Endometrial microvascular endothelial cells (primary cell): ENCODE data around the gene PBX2. TPM values are rescaled to one million over a fixed set of nuclear protein-coding genes. Genes with fewer than 3 reads are reported as not detected.
"Not testable (repeated sequence)": the region's sequence is repeated elsewhere in the genome, so short reads cannot be mapped to it uniquely, and the experiment has no call there.

Experiments
- in situ Hi-C: cut with HindIII; loops from 2 replicates; pipeline ENCODE4 v1.10.0; 2017; ENCODE audit warnings: low sequenced_read_pairs, low pct_unique_long_range_greater_than_20kb; ENCODE audit errors: inconsistent ontology term
- total RNA-seq: library from RNA; depleted of rRNA; stranded (reverse); fragments of >200 nt; gene quantifications from one replicate; pipeline ENCODE4 v1.2.3, GENCODE V29; 2015; ENCODE audit errors: inconsistent ontology term

Gene PBX2
- total RNA-seq, 1 donor from 2014 or later: 32.9 TPM

DNA sequence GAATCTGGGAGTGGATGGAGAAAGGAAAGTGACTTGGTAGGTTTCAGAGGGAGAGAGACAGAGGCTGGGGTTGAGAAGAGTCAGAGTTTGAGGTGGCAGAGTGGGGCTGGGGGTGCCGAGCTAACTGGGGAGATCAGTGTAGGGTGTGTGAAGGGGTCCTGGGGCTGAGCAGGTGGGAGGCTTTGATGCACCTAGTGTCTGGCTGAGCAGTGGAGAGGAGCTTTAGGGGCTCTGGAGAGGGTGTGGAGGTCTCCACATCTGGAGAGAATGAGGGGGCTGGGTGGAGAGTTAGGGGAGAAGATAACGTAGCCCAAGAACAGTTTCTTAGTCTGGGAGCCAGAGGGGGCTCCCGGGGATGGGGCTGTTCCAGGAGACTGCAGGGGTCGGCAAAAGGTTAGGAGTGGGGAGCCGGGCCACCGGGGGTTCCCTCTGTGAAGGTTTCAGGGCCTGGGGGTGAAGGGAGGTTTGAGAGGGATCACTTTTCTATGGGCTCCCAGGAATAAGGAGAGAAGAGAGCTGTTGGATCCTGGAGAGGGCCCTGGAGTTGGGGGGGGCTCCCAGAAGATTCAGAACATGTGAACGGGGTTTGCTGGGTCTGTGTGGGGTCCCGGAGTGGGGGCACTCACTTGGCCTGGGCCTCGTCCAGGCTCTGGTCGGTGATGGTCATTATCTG is 797 bp downstream of the PBX2 start:
- in situ Hi-C loops: no loop called here

DNA sequence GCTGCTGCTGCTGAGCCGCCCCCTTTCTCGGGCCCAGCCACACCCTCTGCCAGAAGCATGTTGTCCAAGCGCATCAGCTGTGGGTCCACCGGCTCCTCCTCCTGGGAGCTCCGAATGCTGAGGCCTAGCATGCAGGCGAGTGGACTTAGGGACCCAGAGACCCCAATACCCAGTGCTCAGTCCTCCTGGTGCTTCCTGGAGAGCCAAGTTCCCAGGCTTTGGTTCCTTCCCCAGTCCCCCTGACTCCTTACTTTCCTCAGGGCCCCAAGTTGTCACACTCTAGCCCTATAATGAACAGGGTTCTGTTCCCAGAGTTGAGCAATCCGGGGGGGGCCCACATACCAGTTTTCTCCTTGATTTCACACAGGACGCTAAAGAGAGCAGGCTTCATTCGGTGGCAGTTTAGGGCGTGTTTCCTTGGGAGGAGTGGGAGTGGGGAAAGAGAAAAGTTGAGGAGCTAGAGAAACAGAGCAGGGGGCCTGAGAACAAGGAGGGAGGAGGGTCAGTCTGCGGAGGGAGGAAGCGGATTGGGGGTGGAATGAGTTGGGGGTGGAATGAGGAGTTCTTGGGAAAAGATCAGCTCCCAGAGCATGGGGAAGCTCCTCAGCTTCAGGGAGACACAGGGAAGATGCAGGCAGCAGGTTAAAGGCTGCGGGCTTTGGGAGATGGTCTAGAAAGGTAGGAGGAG is 1.5 kb downstream of the PBX2 start:
- in situ Hi-C loops: no loop called here

DNA sequence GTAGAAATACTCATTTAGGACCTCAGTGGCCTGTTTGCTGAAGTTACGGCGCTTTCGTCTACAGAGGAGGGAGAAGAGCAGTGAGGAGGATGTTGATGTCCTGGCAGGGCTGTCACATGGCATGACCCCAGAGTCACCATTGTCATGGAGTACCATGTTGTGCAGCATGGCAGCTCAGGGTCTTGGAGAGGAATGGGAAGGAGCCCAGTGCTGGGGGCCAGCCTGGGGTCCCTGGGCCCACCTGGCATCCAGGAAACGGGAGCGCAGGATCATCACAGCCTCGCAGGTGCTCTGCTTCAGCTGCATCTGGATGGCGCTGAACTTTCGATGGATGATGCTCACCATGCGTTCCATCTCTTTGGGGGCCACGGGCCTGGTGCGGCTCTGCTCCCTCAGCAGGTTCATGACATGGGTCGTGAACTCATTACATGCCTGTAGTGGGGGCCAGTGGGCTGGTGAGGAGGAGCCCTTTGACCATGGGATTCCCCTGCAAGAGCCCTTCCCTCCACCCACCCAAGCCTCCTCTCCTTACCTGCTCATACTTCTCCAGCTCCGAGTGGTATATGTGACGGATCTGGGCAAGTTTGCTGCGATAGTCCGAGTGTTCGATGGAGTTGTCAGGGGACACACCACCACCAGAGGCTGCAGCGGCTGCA is 2.1 kb downstream of the PBX2 start:
- in situ Hi-C loops: not testable (repeated sequence)

DNA sequence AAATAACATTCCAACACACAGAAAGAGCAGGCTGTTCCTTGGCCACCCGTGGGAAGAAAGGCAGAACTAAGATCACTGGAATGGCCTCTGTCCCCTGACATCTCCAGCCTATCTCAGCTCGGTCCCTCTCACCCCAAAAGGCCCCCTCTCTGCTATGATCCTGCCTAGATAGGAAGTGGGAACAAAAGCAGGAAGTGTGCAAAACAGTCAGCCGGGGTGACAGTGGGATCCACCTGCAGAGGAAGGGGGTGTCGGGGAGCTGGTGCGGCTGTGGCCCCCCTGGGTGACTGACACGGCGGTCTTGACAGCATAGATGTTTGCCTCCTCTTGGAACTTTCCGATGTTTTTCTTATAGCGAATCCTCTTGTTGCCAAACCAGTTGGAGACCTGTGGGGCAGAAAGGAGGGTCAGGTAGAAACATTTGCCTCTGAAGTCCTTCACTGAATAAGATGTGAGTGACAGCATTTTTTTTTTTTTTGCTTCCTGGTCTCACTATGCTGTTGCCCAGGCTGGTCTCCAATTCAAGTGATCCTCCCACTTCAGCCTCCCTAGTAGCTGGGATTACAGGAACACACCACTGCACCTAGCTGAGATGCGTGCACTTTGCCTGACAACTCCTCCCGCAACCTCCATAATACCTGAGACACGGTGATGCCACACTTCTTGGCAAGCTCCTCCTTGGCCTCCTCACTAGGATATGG is 2.8 kb downstream of the PBX2 start:
- in situ Hi-C loops: no loop called here

DNA sequence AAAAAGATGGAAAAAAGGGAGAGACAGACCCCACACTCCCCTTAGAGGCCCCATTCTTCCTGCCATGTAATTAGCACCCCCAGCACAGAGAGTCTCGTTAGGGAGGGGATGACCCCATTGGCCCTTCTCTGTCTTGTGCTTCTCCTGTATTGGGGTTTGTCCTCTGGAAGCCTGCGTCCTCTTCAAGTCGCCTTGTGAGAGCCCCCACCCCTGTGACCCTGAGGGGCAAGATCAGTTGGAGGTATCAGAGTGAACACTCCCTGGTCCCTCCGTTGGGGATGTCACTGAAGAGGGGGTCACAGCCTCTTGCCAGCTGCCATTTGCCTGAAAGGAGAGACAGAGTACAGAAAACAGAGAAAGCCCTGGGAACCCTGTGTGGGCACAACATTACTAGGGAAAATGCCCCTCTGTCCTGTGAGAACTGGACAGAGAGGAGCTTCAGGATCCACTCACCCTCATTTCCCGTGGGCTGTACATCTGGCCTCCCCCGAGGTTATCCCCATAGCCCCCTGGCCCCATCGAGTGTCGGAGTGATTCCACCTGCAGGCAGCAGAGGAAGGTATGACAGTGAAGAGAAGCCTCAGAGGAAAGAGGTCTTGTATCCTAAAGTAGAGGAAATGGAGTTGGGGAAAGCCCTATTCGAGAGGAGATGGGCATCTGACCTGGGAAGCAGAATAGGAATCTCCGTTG is 3.7 kb downstream of the PBX2 start:
- in situ Hi-C loops: not testable (repeated sequence)

DNA sequence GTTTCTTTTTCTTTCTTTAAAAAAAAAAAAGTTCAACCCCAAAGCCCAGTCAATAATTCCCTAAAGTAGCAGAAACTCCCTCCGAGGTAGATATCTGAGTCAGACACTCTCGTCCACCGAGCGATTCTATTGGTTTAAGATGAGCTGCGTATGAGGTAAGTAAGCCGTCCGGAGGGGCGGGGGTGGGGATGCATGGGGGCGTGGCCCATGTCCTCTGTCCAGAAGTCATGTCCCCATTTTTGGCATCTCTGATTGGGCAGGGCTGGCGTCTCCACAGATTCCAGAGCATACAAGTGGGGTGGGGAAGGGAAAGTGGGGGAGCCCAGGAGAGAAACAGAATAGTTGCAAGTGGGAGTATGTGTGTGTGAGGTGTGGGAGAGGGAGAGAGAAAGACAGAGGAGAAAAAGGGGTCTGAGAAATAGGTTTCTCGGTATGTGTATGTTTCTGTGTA is 4.3 kb downstream of the PBX2 start:
- in situ Hi-C loops: not testable (repeated sequence)

DNA sequence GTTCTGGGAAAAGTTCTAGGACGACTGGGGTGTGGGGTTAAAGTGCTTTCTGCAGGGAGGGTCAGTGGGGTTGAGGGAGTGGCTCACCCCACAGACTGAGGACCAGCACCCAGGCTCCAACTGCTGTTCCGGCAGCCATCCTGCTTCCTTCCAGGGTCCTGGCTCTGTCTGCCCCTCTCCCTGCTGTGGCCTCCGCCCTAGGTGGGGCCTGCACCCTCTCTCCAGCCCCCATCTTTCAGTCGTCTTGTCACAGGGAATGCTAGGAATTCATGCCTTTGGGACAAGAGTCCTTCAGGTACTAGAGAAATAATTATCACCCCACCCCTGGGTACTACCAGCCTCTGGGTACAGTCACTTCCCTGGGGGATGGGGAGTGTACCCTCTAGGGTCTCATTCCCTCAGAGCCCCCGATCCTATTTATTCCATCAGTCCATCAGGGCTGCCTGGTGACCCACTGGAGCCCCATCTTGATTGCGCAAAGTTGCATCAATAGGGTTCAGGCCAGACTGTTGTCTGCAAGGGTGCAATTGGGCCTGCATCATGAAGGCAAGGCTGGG is 5.8 kb downstream of the PBX2 start, which contains the start of gene AGER:
AGER (minus strand) TSS at position 170 of the 557 bp plus-strand sequence; CDS start at position 139, 31 bp downstream.
- in situ Hi-C loops: no loop called here

DNA sequence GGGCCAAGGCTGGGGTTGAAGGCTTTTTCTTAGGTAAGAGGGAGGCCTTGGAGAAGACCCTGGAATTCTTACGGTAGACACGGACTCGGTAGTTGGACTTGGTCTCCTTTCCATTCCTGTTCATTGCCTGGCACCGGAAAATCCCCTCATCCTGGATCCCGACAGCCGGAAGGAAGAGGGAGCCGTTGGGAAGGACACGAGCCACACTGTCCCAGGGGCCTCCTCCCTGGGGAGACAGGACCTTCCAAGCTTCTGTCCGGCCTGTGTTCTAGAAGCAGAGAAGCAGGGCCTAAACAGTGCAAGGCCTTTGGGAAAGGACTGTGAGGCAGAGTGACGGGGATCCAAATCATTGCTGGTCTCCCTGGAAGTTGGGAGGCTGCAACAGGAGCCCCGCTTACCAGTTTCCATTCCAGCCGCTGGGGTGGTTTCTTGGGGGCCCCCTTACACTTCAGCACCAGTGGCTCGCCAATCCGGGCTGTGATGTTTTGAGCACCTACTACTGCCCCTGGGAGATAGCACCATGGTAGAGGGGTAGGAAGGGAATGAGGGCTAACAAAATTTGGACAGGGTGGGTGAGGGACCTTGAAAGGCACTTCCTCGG is 6.4 kb downstream of the PBX2 start:
- in situ Hi-C loops: no loop called here

DNA sequence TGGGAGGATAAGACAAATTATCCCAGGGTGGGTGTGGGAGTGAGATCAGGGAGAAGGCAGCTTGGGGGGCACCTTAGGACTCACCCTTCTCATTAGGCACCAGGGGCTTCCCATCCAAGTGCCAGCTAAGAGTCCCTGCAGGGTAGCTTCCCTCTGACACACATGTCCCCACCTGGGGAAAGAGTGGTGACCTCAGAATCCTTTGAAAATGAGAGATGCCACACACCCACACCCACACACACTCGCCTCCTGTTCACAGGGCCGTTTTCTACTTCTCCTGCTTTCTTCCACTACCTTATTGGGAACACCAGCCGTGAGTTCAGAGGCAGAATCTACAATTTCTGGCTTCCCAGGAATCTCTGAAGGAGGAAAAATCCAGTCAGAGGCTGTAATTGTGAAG is 7.0 kb downstream of the PBX2 start:
- in situ Hi-C loops: no loop called here

DNA sequence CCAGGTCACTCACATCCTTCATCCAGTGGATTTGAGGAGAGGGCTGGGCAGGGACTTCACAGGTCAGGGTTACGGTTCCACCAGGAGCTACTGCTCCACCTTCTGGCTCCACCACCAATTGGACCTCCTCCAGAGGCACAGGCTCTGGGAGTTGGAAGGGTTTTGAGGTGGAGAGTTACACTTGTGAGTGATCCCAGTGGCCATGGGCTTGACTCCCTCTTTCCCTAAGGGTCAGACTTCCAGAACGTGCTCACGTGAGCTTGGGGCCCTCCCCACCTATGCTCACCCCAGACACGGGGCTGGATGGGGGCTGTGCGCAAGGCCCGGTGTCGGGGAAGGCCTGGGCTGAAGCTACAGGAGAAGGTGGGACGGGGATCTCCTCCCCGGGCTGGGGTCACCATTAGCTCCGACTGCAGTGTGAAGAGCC is 7.4 kb downstream of the PBX2 start:
- in situ Hi-C loops: no loop called here

DNA sequence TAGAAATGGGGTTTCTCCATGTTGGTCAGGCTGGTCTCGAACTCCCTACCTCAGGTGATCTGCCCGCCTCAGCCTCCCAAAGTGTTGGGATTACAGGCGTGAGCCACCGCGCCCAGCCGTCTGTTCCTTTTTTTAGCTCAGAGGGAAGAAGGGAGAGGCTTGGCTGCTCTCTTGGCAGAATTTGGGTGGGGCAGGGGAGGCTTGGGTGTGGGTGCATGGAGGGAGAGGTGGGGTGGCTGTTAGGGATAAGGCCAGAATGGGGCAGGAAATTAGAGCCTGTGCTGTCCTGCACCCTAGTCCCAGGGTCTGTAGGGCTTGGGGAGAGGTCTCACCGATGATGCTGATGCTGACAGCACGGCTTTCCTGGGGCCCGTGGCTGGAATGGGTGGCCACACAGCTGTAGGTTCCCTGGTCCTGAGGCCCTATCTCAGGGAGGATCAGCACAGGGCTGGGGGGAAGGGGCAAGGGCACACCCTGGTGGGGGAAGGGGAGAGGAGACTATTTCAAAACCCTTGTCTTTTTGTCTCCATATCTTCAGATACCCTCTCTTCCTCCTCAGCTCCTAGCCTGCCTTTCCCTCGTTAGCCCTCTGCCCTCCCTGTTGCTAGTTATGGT is 8.0 kb downstream of the PBX2 start:
- in situ Hi-C loops: no loop called here

DNA sequence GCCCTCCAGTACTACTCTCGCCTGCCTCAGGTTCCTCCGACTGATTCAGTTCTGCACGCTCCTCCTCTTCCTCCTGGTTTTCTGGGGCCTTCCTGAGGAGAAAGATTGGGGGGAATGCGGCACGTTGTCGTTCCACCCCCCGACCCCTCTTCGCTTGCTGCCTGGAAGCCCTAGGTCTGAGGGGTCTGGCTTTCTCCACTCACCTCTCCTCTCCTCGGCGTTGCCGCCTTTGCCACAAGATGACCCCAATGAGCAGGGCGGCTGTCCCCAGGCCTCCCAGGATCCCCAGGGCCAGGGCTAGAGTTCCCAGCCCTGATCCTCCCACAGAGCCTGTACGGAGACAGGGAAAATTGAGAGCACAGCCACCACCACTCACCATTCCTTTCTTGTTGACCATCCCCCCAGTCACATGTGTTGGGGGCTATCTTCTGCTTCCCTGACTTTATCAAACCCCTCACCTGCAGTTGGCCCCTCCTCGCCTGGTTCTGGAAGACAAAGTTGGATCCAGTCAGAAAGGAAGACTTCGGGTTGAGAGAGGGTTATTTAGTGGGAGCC is 8.8 kb downstream of the PBX2 start:
- in situ Hi-C loops: no loop called here

DNA sequence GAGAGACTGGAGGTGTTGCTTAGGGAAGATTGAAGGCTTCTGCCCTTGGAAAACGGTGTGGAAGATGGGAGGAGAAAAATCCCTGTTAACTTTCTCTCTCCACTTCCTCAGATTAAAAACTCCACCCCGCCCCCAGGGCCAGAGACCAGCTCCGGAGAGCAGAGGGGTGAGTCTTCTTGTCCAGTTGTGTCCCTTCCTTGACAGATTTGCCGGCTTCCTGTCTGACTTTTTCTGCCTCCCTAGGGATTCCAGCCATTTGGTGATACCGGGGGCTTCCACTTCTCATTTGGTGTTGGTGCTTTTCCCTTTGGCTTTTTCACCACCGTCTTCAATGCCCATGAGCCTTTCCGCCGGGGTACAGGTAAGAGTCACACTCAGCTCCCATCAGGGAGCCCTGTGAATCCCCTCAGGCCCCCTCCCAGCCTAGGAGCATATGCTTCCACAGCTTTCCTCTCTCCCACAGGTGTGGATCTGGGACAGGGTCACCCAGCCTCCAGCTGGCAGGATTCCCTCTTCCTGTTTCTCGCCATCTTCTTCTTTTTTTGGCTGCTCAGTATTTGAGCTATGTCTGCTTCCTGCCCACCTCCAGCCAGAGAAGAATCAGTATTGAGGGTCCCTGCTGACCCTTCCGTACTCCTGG is 10.1 kb downstream of the PBX2 start:
- in situ Hi-C loops: no loop called here

DNA sequence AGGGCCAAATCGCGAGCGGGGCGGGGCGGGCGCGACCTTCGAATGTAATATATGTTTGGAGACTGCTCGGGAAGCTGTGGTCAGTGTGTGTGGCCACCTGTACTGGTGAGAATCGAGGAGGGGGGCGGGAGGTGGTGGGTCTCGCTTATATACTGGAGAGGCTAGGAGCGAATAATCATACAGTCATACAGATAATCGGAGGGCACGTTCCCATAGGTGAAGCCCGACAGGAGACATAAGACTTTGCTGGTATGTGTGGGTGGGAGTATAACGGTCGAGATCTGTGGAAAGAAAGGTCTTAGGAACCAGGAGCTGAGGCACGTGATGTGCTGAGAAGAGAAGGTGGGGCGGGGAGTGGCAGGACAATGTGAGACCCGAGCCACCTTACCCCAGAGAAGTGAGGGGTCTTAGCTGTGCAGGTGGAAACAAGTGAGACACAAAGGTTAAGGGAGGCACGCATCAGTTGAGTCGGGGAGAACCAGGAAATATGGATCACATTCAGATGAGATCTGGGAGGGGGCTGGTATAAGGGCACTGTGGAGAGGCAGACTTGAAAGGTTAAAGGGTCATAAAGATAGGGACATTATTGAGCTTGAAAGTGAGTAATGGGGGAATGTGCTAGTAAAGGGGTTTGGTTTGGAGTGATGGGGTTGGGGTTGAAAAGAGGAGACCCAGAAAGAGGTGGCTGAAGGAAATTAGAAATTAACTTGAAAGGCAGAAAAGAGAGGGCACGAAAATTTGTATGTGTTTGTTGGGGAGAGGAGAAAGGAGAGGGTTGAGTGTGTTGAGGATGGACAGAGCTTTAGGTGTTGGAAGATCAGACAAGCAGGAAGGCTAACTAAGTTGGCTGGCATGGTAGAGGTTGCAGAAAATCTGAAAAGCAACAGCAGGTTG is 11.2 kb downstream of the PBX2 start:
- in situ Hi-C loops: no loop called here

DNA sequence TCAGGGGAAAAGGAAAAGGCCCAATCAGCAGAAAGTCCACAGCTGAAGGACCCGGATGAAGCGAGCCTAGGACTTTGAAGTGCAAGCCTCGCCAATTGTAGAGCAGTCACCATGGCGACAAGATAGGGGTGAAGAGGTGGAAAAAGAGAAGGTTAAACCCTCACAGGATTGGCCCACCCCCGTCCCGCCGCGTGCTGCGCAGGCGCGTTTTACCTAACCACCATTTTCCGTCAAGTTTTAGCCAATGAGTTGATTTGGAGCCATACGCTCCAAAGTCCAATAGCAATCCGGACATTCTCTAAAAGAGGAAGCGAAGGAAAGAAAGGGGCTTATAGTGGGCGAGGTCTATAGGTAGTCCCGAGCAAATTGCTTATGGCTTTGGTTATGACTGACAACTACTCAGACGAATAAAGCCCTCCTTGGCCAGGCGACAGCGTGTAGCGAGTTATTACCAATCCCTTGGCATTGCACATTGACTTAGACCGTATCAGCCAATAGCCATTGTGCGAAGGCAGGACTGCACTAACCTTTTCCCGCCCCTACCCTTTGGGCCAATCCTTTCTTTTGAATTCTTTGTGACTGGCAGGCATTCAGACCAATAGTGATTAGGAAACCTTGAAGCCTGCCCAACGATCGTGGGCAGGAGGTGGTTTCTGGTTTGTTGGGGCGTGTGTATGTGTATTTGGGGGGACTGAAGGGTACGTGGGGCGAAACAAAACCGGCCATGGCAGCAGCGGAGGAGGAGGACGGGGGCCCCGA is 12.0 kb downstream of the PBX2 start, which contains the start of gene RNF5:
RNF5 (plus strand) TSS at position 618 of the 759 bp plus-strand sequence; CDS start at position 725, 107 bp downstream.
- in situ Hi-C loops: no loop called here
